Hindlimb muscle (tissue), 1 donor: ENCODE results near the gene KRT7. TPM values are rescaled to one million over a fixed set of nuclear protein-coding genes. Genes with fewer than 3 reads are reported as not detected.

ENCODE experiments used
- DNase-seq: peaks from one replicate; pipeline ENCODE4 v3.0.0-alpha.2; 2013
- polyA plus RNA-seq: library from polyadenylated mRNA; unstranded; fragments of 120-200 nt; gene quantifications from one replicate; pipeline ENCODE4 v1.2.1, GENCODE V29; 2013; ENCODE audit not compliant: insufficient read length

The KRT7 gene
- polyA plus RNA-seq, 1 donor, result 1.9 TPM

- DNase-seq, result no peak
Observed at GRCh38 chr12:52200086-52200780, 32.8 kb upstream of the KRT7 start.

- no peak for DNase-seq
Observed at GRCh38 chr12:52200781-52201450, 32.1 kb upstream of the KRT7 start.

- DNase-seq, result no peak
Observed at GRCh38 chr12:52201451-52201839, 31.6 kb upstream of the KRT7 start.

GRCh38 chr12:52202361-52203078 is 30.5 kb upstream of the KRT7 start:
- no peak for DNase-seq

GRCh38 chr12:52203079-52203921 is 29.7 kb upstream of the KRT7 start:
- DNase-seq, result no peak

- DNase-seq, result no peak
Observed at GRCh38 chr12:52204095-52204930, 28.7 kb upstream of the KRT7 start.

GRCh38 chr12:52204931-52205505 is 28.0 kb upstream of the KRT7 start:
- no peak for DNase-seq

GRCh38 chr12:52205612-52206303 is 27.3 kb upstream of the KRT7 start:
- no peak for DNase-seq

GRCh38 chr12:52206304-52207040 is 26.6 kb upstream of the KRT7 start:
- DNase-seq, result no peak

GRCh38 chr12:52207106-52207505 is 25.9 kb upstream of the KRT7 start:
- DNase-seq, result no peak

- peak; percentile 62 for DNase-seq
Observed at GRCh38 chr12:52207895-52208294, 25.1 kb upstream of the KRT7 start.

- no peak for DNase-seq
Observed at GRCh38 chr12:52208424-52209165, 24.4 kb upstream of the KRT7 start.

- DNase-seq, result no peak
Observed at GRCh38 chr12:52209321-52209720, 23.7 kb upstream of the KRT7 start.

GRCh38 chr12:52210186-52210924 is 22.7 kb upstream of the KRT7 start:
- DNase-seq, result no peak

- DNase-seq, result no peak
Observed at GRCh38 chr12:52210925-52211650, 22.0 kb upstream of the KRT7 start.

GRCh38 chr12:52211716-52212585 is 21.1 kb upstream of the KRT7 start:
- DNase-seq, result no peak
